Endothelial cell of umbilical vein (primary cell): ENCODE results near the gene CXCL13. TPM values are rescaled to one million over a fixed set of nuclear protein-coding genes. Genes with fewer than 3 reads are reported as not detected.

Experiments
- BruUV-seq: library from RNA; stranded (reverse); fragments of 400-500 nt; replicated peaks from 2 replicates; lab custom pipeline; 2021; lab: Mats Ljungman, UMichigan
- CTCF ChIA-PET: fragments of 300-600, 350-600 bp; sonication (Branson Sonifier 250); formaldehyde crosslinking; loops from one replicate; lab custom pipeline; 2021; ENCODE audit warnings: antibody characterized with exemption, inconsistent platforms; lab: Charles Lee
- POLR2A ChIA-PET: fragments of 300-600, 350-600 bp; sonication (Branson Sonifier 250); formaldehyde crosslinking; loops from one replicate; lab custom pipeline; 2021; ENCODE audit warnings: antibody characterized with exemption, inconsistent platforms; lab: Charles Lee
- DNase-seq: peaks from one replicate; pipeline ENCODE4 v3.0.0-alpha.2; 2011; ENCODE audit warnings: low read depth, low spot score
- FAIRE-seq: peaks from 2 replicates; lab custom pipeline; 2011; peaks lifted over from hg19 to GRCh38; lab: Jason Lieb, UNC
- H2AFZ ChIP-seq: 2 replicates; pipeline ENCODE4 v1.6.0; 2012; ENCODE audit warnings: low read depth, low read length, control low read depth, inconsistent platforms
- H3K27ac ChIP-seq: 2 replicates; pipeline ENCODE4 v1.5.1; 2011; ENCODE audit warnings: low read depth, mild to moderate bottlenecking, control low read depth, low read length, moderate library complexity; ENCODE audit not compliant: insufficient read depth
- H3K27me3 ChIP-seq, 2 experiments: 2 replicates each; pipeline versions ENCODE4 v1.6.0 to v1.6.1; 2011; ENCODE audit warnings: low read length in 2 of 2, mixed read lengths in 1 of 2; ENCODE audit not compliant: control insufficient read depth in 2 of 2, insufficient read depth in 2 of 2
- H3K36me3 ChIP-seq, 2 experiments: 2 replicates in 1 of 2; 3 replicates in 1 of 2; pipeline ENCODE4 v1.5.1; 2011; ENCODE audit warnings: low read length in 2 of 2, mild to moderate bottlenecking in 1 of 2, moderate library complexity in 1 of 2; ENCODE audit not compliant: control insufficient read depth in 2 of 2, insufficient read depth in 2 of 2; ENCODE audit errors: extremely low read depth in 1 of 2
- H3K4me1 ChIP-seq: 3 replicates; pipeline ENCODE4 v1.5.1; 2011; ENCODE audit warnings: mild to moderate bottlenecking, low read length; ENCODE audit not compliant: control insufficient read depth, insufficient read depth; ENCODE audit errors: extremely low read depth
- H3K4me2 ChIP-seq: 2 replicates; pipeline ENCODE4 v1.6.1; 2011; ENCODE audit warnings: low read length, control low read depth, mixed read lengths; ENCODE audit not compliant: insufficient read depth
- H3K4me3 ChIP-seq, 3 experiments: fragments of 200-600 bp in 1 of 3; sonication (generic), shearing (Covaris generic) in 1 of 3; replicated peaks in 1 of 3; 2 replicates each; pipeline ENCODE4 v1.5.1; 2011 to 2016; ENCODE audit warnings: control low read depth in 3 of 3, low read length in 3 of 3, mild to moderate bottlenecking in 2 of 3, inconsistent platforms in 1 of 3, low read depth in 1 of 3, moderate library complexity in 1 of 3; ENCODE audit not compliant: insufficient read depth in 1 of 3
- H3K79me2 ChIP-seq: 2 replicates; pipeline ENCODE4 v1.6.0; 2012; ENCODE audit warnings: low read length, inconsistent platforms; ENCODE audit not compliant: control insufficient read depth, insufficient read depth
- H3K9ac ChIP-seq: replicated peaks from 2 replicates; pipeline ENCODE3; 2011; ENCODE audit warnings: low read length, control low read depth; ENCODE audit not compliant: insufficient read depth; ENCODE audit errors: extremely low read depth
- H3K9me1 ChIP-seq: replicated peaks from 3 replicates; pipeline ENCODE4 v1.6.0; 2011; ENCODE audit warnings: mild to moderate bottlenecking, low read length; ENCODE audit not compliant: control insufficient read depth, insufficient read depth; ENCODE audit errors: extremely low read depth
- H3K9me3 ChIP-seq: replicated peaks from 2 replicates; pipeline ENCODE4 v1.5.1; 2012; ENCODE audit warnings: low read length, inconsistent platforms; ENCODE audit not compliant: control insufficient read depth, insufficient read depth
- H4K20me1 ChIP-seq: replicated peaks from 2 replicates; pipeline ENCODE3; 2011; ENCODE audit warnings: mild to moderate bottlenecking, low read length; ENCODE audit not compliant: control insufficient read depth, insufficient read depth; ENCODE audit errors: extremely low read depth
- EZH2 ChIP-seq: IDR thresholded peaks from 2 replicates; pipeline ENCODE4 v1.6.1; 2012; ENCODE audit warnings: borderline replicate concordance, low read depth, mild to moderate bottlenecking, moderate library complexity, low read length, inconsistent platforms; ENCODE audit not compliant: severe bottlenecking
- FOS ChIP-seq: IDR thresholded peaks from 2 replicates; pipeline ENCODE4 v1.6.1; 2011; ENCODE audit warnings: mild to moderate bottlenecking, low read length, moderate library complexity, borderline replicate concordance; ENCODE audit not compliant: insufficient read depth
- GATA2 ChIP-seq: IDR thresholded peaks from 2 replicates; pipeline ENCODE4 v1.7.0; 2011; ENCODE audit warnings: low read depth, mild to moderate bottlenecking, moderate library complexity, mixed read lengths, low read length; ENCODE audit not compliant: insufficient read length, insufficient read depth
- JUN ChIP-seq: IDR thresholded peaks from 2 replicates; pipeline ENCODE4 v1.6.1; 2011; ENCODE audit warnings: borderline replicate concordance, low read depth; ENCODE audit not compliant: insufficient read length, insufficient read depth
- MYC ChIP-seq: IDR thresholded peaks from one replicate; pipeline ENCODE4 v1.6.1; 2011; ENCODE audit warnings: mild to moderate bottlenecking, low read depth, low read length
- POLR2A ChIP-seq: IDR thresholded peaks from 2 replicates; pipeline ENCODE4 v1.6.1; 2012; ENCODE audit warnings: low read depth, mild to moderate bottlenecking, control low read depth, low read length
- POLR2AphosphoS5 ChIP-seq: IDR thresholded peaks from 2 replicates; pipeline ENCODE4 v1.6.1; 2012; ENCODE audit warnings: low read depth, mild to moderate bottlenecking, control low read depth, low read length, moderate library complexity; ENCODE audit not compliant: insufficient read depth
- dilution Hi-C: fragments of 300-500 bp; cut with MboI; formaldehyde crosslinking; loops from one replicate; pipeline ENCODE4 v1.15.0; 2019; ENCODE audit warnings: low sequenced_read_pairs; ENCODE audit not compliant: extremely low pct_ligation_motif_present
- intact Hi-C: fragments of 100-400 bp; cut with micrococcal nuclease; formaldehyde crosslinking; loops from one replicate; pipeline ENCODE4 v1.10.0; 2022
- polyA plus RNA-seq, 4 experiments: library from polyadenylated mRNA; depleted of rRNA in 3 of 4; stranded (reverse) in 3 of 4; unstranded in 1 of 4; fragments of >200 nt; gene quantifications; 2 replicates each; pipeline versions ENCODE4 v1.2.1 to v1.2.3, GENCODE V29; 2011 to 2012; ENCODE audit warnings: missing spikeins in 1 of 4
- total RNA-seq: library from RNA; stranded (reverse); gene quantifications from 2 replicates; pipeline ENCODE4 v1.2.3, GENCODE V29; 2021
- TF ChIP-seq, protein P1 (sequence below): IDR thresholded peaks from 2 replicates; pipeline ENCODE4 v1.6.1; 2011; ENCODE audit not compliant: insufficient read depth, insufficient read length
- TF ChIP-seq, protein P2 (sequence below), 2 donors: IDR thresholded peaks; 1 replicate in 1 of 2; 2 replicates in 1 of 2; pipeline ENCODE4 v1.5.1; 2011; ENCODE audit warnings: low read length in 2 of 2, mild to moderate bottlenecking in 2 of 2, moderate library complexity in 2 of 2, control low read depth in 1 of 2, inconsistent platforms in 1 of 2, low read depth in 1 of 2; ENCODE audit not compliant: insufficient read depth in 1 of 2; ENCODE audit errors: extremely low read depth in 1 of 2

Gene CXCL13
- total and polyA plus RNA-seq, 2 donors (not counting 3 experiments of a cell fraction or from before 2014, with no cell fraction given), result not detected

DNA sequence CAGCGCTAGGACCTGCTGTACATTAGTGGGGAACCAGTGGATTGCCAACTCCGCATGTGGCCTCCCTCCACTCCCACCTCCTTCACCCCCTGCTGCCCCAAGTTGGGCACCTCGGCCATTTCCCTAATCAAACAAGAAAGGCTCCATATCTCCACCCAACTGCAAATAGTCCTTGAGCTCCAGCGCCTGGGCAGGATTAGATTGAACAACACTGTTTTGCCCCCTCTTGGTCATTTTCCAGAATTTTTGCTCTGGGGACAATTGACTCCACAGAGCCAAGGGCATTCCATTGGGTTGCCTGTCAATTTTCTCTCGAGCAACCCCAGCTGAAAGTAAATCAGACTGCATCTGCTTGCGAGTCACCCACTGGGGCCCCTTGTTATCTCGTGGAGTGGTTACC is 29.6 kb downstream of the CXCL13 start:
- FAIRE-seq (no peak), DNase-seq (no peak)
- ChIA-PET POLR2A (no interaction called here), CTCF (interaction anchor here (1.2 to 2.7 kb wide), 2 partner anchors 16 to 34 kb away, joined by 3 to 13 read pairs; no protein-coding TSS in a partner anchor)
- Histone ChIP-seq H3K27ac (no peak overlapping the region), H4K20me1 (no peaks in the 10 kb centered on the region), H3K4me2 (no peak overlapping the region), H3K9me1 (no peaks in the 10 kb centered on the region), H3K36me3 (no peaks in the 10 kb centered on the region), H2AFZ (no peak overlapping the region), H3K27me3 (no peaks in the 10 kb centered on the region), H3K4me3 (no peak overlapping the region), H3K4me1 (peaks cover 10% of the 10 kb centered on the region), H3K79me2 (no peaks in the 10 kb centered on the region), H3K9me3 (no peaks in the 10 kb centered on the region), H3K9ac (no peak overlapping the region)
- dilution Hi-C loops, result no loop called here
- intact Hi-C loops, result loop anchor here (5.0 to 10.0 kb wide), 3 partner anchors 180 to 287 kb away; partner anchors contain the start of genes CNOT6L and MRPL1
- BruUV-seq, result no TSS peak
- no peak for TF ChIP-seq EZH2
- TF ChIP-seq, protein P1, sequence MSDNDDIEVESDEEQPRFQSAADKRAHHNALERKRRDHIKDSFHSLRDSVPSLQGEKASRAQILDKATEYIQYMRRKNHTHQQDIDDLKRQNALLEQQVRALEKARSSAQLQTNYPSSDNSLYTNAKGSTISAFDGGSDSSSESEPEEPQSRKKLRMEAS, result no peak
- no peak for TF ChIP-seq JUN
- no peak for TF ChIP-seq FOS
- TF ChIP-seq POLR2A, result no peak
- no peak for TF ChIP-seq GATA2
- TF ChIP-seq MYC, result no peak
- TF ChIP-seq, protein P2, sequence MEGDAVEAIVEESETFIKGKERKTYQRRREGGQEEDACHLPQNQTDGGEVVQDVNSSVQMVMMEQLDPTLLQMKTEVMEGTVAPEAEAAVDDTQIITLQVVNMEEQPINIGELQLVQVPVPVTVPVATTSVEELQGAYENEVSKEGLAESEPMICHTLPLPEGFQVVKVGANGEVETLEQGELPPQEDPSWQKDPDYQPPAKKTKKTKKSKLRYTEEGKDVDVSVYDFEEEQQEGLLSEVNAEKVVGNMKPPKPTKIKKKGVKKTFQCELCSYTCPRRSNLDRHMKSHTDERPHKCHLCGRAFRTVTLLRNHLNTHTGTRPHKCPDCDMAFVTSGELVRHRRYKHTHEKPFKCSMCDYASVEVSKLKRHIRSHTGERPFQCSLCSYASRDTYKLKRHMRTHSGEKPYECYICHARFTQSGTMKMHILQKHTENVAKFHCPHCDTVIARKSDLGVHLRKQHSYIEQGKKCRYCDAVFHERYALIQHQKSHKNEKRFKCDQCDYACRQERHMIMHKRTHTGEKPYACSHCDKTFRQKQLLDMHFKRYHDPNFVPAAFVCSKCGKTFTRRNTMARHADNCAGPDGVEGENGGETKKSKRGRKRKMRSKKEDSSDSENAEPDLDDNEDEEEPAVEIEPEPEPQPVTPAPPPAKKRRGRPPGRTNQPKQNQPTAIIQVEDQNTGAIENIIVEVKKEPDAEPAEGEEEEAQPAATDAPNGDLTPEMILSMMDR (IDR thresholded peaks at IDR 0.05; ENCODE audit: extremely low read depth in 1 of 2, insufficient read depth in 1 of 2, low read depth in 1 of 2, low read length in 2 of 2), result no peak
- no peak for TF ChIP-seq POLR2AphosphoS5
